Activated naive CD4-positive, alpha-beta T cell (primary cell): ENCODE results near the gene FICD.
A peak's percentile ranks its signal among the peaks of the same experiment; 100 is the strongest.
"Not testable (repeated sequence)": the region's sequence is repeated elsewhere in the genome, so short reads cannot be mapped to it uniquely, and the experiment has no call there.

ENCODE experiments used
- DNase-seq, 4 experiments: peaks; one replicate each; lab custom pipeline; 2025; lab: John Stamatoyannopoulos, UW

Gene FICD

GRCh38 chr12:108538146-108538545, 23.1 kb downstream of the FICD start:
- no peak for DNase-seq

- no peak for DNase-seq
These were observed 23.6 kb downstream of the FICD start for GRCh38 chr12:108538616-108539195.

GRCh38 chr12:108542320-108542719, 27.2 kb downstream of the FICD start:
- DNase-seq: no peak

GRCh38 chr12:108543652-108544051, 28.6 kb downstream of the FICD start:
- no peak for DNase-seq

- DNase-seq: no peak
These were observed 32.6 kb downstream of the FICD start for GRCh38 chr12:108547686-108548085.

GRCh38 chr12:108548954-108549521, 34.0 kb downstream of the FICD start:
- DNase-seq: no peak

GRCh38 chr12:108551535-108551934, 36.5 kb downstream of the FICD start:
- no peak for DNase-seq

GRCh38 chr12:108553799-108554198, 38.7 kb downstream of the FICD start:
- no peak for DNase-seq

GRCh38 chr12:108555383-108555782, 40.3 kb downstream of the FICD start:
- not testable (repeated sequence) for DNase-seq

- DNase-seq: no peak
These were observed 44.1 kb downstream of the FICD start for GRCh38 chr12:108559007-108559655.

- DNase-seq: no peak
These were observed 44.7 kb downstream of the FICD start for GRCh38 chr12:108559748-108560147.

- no peak for DNase-seq
These were observed 45.2 kb downstream of the FICD start for GRCh38 chr12:108560321-108560721.

- peak; percentile 53 to 80 (median 62) for DNase-seq
These were observed 46.0 kb downstream of the FICD start, which contains the start of gene SART3 for GRCh38 chr12:108560752-108561719. TSS of gene SART3 (minus strand) at chr12:108561173. CDS start at chr12:108561154, 19 bp downstream.

GRCh38 chr12:108561852-108562347, 46.8 kb downstream of the FICD start:
- no peak for DNase-seq

- peak; percentile 93 to 99 (median 96) for DNase-seq
These were observed 47.5 kb downstream of the FICD start, which contains the start of gene ISCU for GRCh38 chr12:108562348-108563135. TSS of gene ISCU (plus strand) at chr12:108562596. CDS start at chr12:108562623, 27 bp downstream.

- DNase-seq: peak; percentile 38 to 79 (median 58)
These were observed 48.2 kb downstream of the FICD start for GRCh38 chr12:108563136-108563803.

GRCh38 chr12:108563804-108564151, 48.7 kb downstream of the FICD start:
- DNase-seq: no peak

GRCh38 chr12:108564724-108565123, 49.6 kb downstream of the FICD start:
- no peak for DNase-seq

- DNase-seq: no peak
These were observed 50.1 kb downstream of the FICD start for GRCh38 chr12:108565146-108565545.

- peak in 3 of 4 experiments; percentile 7 to 50 (median 36) for DNase-seq
These were observed 50.9 kb downstream of the FICD start for GRCh38 chr12:108565976-108566375.

- no peak for DNase-seq
These were observed 51.4 kb downstream of the FICD start for GRCh38 chr12:108566452-108566851.
